H4 (cell line): ENCODE data around the gene C1QTNF8. TPM values are rescaled to one million over a fixed set of nuclear protein-coding genes. Genes with fewer than 3 reads are reported as not detected.
"Not testable (repeated sequence)": the region's sequence is repeated elsewhere in the genome, so short reads cannot be mapped to it uniquely, and the experiment has no call there.

Experiments used
- DNase-seq: peaks from one replicate; pipeline ENCODE4 v3.0.0-alpha.2; 2015; ENCODE audit warnings: low spot score
- total RNA-seq: library from RNA; depleted of rRNA; stranded (reverse); fragments of >200 nt; shearing (Covaris generic); gene quantifications from 2 replicates; pipeline ENCODE4 v1.2.3, GENCODE V29; 2014

The C1QTNF8 gene
- total RNA-seq, 1 experiment from 2014 or later: not detected

GRCh38 chr16:1094124-1094479 lies 1.9 kb downstream of the C1QTNF8 start:
- DNase-seq: no peak

GRCh38 chr16:1093284-1094123 lies 2.5 kb downstream of the C1QTNF8 start:
- DNase-seq: no peak

DNA sequence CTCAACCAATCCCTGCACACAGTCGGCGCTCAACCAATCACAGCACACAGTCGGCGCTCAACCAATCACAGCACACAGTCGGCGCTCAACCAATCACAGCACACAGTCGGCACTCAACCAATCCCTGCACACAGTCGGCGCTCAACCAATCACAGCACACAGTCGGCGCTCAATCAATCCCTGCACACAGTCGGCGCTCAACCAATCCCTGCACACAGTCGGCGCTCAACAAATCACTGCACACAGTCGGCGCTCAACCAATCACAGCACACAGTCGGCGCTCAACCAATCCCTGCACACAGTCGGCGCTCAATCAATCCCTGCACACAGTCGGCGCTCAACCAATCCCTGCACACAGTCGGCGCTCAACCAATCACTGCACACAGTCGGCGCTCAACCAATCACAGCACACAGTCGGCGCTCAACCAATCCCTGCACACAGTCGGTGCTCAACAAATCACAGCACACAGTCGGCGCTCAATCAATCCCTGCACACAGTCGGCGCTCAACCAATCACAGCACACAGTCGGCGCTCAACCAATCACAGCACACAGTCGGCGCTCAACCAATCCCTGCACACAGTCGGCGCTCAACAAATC lies 3.3 kb downstream of the C1QTNF8 start:
- DNase-seq: not testable (repeated sequence)

GRCh38 chr16:1091992-1092552 lies 4.0 kb downstream of the C1QTNF8 start:
- no peak for DNase-seq

DNA sequence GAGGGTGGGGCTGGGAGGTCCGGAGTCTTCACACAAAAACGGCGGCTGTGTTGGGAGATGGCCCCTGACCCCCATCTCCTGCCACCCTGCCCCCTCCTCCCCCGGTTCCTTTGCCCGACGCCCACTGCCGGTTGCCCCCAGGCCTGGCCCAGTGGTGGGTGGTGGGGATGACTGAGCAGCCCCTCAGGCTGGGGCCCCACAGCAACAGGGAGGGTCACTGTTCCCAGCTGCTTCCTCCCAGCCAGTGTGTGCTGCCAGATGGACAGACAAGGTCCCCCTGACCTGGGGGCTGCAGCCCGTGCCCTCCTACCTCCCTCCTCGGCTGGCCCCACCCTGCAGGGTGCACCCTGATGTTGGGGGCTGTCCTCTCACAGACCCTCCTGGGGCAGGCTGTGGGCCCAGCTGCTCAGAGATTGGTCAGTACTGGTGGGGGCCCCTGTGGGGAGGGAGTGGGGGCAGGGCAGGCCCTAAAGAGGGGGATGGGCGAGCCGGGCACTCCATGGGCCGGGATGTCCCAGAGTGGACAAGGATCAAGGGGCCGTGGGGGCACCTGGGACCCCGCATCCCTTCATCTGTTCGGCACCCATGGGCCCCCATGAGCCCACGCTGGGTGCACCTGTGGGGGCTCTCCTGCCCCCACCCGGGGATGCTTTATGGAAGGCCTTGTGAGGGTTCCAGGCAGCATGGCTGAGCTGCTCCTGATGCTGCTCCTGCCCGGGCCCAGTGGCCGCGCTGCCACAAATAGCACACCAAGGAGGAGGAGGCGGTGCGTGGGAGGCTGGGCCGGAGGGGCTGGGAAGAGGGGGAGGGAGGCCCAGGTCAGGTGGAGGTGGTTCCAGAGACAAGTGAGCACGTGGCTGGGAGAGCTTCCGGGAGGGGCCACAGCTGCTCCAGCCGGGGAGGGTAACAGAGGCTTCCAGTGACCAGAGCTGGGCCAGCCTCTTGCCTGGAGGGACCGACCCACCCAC lies 5.1 kb downstream of the C1QTNF8 start:
- no peak for DNase-seq

DNA sequence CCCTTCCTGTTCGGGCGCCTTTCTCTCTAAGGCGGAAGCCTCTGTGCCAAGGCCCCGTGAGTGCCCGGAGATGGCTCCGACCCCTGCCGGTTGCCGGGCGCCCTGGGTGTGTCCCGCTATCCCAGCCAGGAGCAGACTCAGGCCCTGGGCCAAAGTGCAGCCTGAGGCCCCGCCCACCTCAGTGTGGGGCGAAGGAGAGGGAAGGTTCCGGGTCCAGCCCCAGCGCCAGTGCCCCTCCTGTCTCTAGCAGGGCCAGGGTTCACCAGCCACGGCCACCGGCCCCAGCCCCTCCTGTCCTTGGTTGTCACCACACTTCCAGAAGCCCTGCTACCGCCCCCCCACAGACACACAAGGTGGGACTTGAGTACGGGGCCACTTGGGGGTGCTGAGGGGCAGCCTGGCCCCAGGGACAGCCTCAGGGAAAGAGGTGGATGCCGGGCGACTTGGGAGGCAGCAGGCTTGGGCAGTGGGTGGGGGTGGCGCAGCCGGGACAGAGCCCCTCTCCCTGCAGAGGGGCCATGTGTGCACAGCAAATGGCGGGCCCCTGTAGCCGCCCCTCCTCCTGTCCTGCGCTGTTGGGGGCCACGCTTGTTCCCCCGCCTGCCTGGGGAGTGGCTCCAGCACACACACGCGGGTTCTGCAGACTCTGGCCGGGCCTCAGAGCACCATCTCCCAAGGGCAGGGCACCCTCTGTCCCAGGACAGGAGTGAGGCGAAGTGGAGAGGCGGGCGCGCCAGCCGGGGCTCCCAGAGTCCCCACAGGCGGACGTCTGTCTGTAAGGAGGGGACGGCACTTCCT lies 6.0 kb downstream of the C1QTNF8 start:
- DNase-seq: no peak

- no peak for DNase-seq
Measured at GRCh38 chr16:1089439-1089821, 6.6 kb downstream of the C1QTNF8 start.

DNA sequence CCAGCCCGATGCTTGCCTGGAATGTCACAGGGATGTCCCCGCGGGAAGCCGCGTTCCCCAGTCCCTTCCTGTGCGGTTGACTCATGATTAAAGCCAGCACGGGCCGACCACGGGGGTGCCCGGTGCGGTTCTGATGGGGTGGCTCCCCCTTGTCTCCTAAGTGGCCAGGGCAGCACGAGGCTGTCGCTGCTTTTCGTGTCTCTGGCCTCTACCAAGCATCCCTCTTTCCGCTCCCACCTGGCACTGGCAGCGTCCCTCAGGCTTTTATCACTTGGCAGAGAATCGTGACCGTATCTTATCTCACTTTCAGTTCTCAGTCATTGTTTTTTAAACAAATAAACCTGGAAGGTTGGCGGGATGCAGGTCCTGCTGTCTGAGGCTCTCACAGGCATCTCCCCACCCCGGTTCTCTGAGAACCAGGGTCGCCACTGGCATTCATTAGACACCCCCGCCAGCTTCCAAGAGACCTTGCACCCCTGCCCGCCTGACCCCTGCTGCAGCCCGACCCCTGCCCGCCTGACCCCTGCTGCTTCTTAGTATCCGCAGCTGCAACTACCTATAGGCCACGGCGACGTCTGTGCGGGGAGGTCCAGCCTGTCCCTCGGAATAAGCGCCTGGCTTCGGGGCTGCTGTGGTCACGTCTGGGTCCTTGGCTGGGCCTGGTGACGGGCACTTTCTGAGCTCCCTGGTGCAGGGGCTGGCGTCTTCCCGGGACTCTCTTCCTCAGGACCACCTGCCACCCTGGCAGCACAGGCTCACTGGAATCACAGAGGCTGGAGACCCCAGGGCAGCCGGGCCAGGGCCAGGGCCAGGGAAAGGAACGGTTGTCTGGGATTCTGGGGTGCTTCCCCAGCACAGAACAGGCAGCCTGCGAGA lies 7.5 kb downstream of the C1QTNF8 start:
- DNase-seq: no peak

DNA sequence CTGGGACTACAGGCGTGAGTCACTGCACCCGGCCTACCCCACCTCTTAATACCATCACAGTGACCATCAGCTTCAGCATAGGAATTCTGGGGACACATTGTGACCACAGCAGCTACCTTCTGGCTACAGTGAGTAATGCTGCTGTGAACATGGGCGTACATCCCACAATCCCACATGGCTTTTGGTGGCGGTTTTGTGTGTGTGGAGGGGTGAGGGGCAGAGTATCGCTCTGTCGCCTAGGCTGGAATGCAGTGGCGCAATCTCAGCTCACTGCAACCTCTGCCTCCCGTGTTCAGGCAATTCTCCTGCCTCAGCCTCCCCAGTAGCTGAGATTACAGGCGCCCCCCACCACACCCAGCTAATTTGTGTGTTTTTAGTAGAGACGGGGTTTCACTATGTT lies 9.6 kb downstream of the C1QTNF8 start:
- DNase-seq: peak; percentile 74

DNA sequence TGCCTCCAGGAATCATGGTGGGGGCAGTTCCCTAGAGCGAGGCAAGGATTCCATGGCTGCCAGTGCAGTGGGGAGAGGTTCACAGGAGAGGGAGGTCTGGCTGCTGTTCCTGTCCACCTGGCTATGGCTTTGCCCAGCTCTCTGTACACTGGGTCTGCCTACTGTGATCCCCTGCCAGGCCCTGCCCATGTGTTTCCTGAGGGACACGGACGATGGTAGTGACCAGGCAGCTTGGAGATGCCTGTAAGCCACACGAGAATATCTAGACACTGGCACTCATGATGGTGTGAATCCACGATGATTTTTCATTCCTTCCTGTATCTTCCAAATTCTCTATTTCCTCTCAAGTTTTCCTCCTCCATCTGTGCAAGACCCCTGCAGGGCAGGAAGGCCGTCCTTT lies 11.1 kb downstream of the C1QTNF8 start:
- no peak for DNase-seq

DNA sequence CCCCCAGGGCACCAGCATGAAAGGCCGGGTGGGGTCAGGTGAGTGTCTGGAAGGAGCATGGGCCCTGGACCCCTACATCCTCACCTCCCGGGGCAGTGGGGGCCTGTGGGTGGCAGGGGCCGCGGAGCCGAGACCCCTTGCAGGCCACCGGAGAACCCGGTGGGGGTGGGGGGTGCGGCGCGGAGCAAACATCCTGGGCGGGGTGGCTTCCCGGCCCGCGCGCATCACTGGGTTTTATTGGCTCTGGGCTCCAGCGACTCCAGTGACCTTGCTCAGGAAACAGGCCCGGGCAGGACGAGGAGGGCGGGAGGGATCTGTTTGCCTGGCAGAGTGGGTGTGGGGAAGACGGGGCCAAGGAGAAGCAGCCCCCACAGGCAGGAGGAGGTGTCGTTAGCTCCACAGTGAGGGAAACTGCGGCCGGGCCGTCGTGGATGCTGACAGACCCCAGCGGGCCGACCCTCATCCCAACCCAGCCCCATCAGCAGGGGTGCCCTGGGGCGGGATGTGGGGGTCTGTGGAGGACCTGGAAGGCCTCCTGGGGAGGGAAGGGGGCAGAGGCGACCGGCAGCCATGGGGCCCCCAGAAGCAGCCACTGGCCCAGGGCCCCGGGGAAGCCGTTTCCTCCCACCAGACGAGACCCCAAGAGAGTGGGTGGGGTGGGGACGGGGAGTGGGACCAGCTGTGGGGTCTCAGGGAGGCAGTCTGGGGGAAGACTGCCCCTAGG lies 12.9 kb downstream of the C1QTNF8 start:
- DNase-seq: no peak

GRCh38 chr16:1082266-1082951 lies 13.6 kb downstream of the C1QTNF8 start:
- peak; percentile 51 for DNase-seq

DNA sequence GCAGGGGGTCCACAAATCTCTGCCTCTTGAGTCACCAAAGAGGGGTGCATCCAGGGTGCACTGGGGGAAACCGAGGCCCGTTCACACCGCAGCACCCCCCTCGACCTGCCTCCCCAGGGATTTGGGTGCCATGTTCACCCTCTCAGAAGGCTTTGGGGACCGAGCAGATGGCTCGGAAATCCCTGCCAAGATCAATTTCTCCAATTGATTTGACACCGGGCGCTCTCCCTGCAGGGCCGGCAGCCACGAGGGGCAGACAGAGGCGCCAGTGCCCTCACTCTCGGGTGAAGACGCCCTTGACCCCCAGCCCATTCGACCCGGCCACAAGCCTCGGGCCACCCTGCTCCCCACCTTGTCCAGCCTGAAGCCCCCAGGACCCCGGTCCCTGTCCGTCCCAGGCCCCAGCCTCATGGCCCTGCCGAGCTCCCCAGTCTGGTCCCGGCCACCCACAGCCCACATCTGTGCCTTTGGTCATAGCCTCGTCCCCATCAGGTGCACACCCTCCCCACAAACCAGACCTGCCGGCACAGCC lies 14.2 kb downstream of the C1QTNF8 start:
- no peak for DNase-seq

- no peak for DNase-seq
Measured at GRCh38 chr16:1080801-1081733, 15.0 kb downstream of the C1QTNF8 start.

DNA sequence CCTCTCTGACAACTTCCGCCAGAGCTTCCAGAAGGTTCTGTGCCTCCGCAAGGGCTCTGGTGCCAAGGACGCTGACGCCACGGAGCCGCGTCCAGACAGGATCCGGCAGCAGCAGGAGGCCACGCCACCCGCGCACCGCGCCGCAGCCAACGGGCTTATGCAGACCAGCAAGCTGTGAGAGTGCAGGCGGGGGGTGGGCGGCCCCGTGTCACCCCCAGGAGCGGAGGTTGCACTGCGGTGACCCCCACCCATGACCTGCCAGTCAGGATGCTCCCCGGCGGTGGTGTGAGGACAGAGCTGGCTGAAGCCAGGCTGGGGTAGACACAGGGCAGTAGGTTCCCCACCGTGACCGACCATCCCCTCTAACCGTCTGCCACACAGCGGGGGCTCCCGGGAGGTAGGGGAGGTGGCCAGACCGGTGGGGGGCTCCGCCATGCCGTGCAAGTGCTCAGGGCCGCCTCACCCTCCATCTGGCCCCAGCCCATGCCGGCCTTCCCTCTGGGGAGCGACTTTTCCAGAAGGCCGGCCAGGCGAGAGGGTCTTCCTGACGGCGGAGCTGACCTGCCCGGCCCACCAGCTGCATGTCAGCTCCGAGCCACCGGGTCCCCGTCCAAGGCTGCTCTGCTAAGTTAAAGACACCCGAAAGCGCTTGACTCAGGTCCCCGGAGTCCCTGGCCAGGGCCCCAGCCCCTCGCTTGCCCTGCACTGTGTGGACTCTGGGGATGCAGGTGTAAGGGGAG lies 16.1 kb downstream of the C1QTNF8 start:
- no peak for DNase-seq

GRCh38 chr16:1079341-1079740 lies 16.7 kb downstream of the C1QTNF8 start:
- DNase-seq: no peak

DNA sequence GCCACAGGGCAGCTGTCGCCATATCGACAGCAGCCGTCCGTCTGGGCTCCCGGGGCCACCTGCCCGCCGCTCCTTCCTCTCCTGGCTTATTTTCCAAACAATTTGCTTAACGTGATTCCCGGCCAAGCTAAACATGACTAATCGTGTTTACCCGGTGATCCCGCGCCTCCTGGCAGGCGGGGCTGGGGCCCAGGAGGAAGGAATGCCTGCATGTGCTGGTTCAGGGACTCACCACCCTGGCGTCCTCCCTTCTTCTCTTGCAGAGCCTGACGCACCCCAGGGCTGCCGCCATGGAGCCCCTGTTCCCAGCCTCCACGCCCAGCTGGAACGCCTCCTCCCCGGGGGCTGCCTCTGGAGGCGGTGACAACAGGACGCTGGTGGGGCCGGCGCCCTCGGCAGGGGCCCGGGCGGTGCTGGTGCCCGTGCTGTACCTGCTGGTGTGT lies 17.4 kb downstream of the C1QTNF8 start:
- DNase-seq: peak; percentile 85
